Measurements from ENCODE around the gene GAA.

The GAA gene

GRCh38 chr17:80104321-80104955 lies 3.1 kb downstream of the GAA start:
- TF ChIP-seq, protein P1, sequence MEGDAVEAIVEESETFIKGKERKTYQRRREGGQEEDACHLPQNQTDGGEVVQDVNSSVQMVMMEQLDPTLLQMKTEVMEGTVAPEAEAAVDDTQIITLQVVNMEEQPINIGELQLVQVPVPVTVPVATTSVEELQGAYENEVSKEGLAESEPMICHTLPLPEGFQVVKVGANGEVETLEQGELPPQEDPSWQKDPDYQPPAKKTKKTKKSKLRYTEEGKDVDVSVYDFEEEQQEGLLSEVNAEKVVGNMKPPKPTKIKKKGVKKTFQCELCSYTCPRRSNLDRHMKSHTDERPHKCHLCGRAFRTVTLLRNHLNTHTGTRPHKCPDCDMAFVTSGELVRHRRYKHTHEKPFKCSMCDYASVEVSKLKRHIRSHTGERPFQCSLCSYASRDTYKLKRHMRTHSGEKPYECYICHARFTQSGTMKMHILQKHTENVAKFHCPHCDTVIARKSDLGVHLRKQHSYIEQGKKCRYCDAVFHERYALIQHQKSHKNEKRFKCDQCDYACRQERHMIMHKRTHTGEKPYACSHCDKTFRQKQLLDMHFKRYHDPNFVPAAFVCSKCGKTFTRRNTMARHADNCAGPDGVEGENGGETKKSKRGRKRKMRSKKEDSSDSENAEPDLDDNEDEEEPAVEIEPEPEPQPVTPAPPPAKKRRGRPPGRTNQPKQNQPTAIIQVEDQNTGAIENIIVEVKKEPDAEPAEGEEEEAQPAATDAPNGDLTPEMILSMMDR (IDR thresholded peaks at IDR 0.05; ENCODE audit: insufficient read depth, low read depth, low read length, missing control alignments), result no peak
- no peak overlapping the region for H3K4me3 ChIP-seq (ENCODE audit: low read depth, low read length)
- DNase-seq (ENCODE audit: low read depth), result no peak

DNA sequence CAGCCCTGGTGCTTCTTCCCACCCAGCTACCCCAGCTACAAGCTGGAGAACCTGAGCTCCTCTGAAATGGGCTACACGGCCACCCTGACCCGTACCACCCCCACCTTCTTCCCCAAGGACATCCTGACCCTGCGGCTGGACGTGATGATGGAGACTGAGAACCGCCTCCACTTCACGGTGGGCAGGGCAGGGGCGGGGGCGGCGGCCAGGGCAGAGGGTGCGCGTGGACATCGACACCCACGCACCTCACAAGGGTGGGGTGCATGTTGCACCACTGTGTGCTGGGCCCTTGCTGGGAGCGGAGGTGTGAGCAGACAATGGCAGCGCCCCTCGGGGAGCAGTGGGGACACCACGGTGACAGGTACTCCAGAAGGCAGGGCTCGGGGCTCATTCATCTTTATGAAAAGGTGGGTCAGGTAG lies 3.6 kb downstream of the GAA start:
- TF ChIP-seq, protein P1 (IDR thresholded peaks at IDR 0.05; ENCODE audit: insufficient read depth, low read depth, low read length, missing control alignments), result no peak
- no peak for DNase-seq (ENCODE audit: low read depth)
- H3K4me3 ChIP-seq (ENCODE audit: low read depth, low read length), result no peak overlapping the region

DNA sequence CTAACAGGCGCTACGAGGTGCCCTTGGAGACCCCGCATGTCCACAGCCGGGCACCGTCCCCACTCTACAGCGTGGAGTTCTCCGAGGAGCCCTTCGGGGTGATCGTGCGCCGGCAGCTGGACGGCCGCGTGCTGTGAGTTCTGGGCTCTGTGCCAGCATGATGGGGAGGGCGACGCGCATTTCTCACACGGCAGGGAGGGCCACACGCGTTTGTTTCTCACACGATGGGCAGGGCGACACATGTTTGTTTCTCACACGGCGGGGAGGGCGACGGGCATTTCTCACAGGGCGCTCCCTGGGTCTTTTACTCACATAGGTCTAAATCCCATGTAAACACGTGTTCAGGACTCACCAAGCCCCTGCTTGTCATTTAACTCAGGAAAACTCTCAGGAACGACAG lies 4.4 kb downstream of the GAA start:
- DNase-seq (ENCODE audit: low read depth), result no peak
- no peak overlapping the region for H3K4me3 ChIP-seq (ENCODE audit: low read depth, low read length)
- TF ChIP-seq, protein P1 (IDR thresholded peaks at IDR 0.05; ENCODE audit: insufficient read depth, low read depth, low read length, missing control alignments), result no peak

- no peak for DNase-seq (ENCODE audit: low read depth)
- TF ChIP-seq, protein P1 (IDR thresholded peaks at IDR 0.05; ENCODE audit: insufficient read depth, low read depth, low read length, missing control alignments), result no peak
- no peak overlapping the region for H3K4me3 ChIP-seq (ENCODE audit: low read depth, low read length)
Measured at GRCh38 chr17:80106176-80106575, 4.8 kb downstream of the GAA start.

DNA sequence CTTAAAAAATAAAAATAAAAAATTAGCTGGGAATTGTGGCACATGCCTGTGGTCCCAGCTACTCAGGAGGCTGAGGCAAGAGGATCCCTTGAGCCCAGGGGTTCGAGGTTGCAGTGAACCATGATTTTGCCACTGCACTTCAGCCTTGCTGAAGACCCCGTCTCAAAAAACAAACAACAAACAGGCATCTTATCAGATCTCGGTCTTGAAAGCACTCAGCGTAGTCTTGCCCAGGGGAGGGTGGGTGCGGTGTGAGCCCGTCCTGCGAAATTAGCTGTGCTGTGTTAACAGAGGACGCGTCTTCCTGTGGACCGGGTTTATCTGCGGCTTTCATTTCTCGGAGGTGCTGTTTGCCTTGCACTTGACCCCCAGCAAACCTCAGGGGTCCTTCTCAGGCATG lies 5.4 kb downstream of the GAA start:
- no peak overlapping the region for H3K4me3 ChIP-seq (ENCODE audit: low read depth, low read length)
- no peak for DNase-seq (ENCODE audit: low read depth)
- TF ChIP-seq, protein P1 (IDR thresholded peaks at IDR 0.05; ENCODE audit: insufficient read depth, low read depth, low read length, missing control alignments), result no peak

DNA sequence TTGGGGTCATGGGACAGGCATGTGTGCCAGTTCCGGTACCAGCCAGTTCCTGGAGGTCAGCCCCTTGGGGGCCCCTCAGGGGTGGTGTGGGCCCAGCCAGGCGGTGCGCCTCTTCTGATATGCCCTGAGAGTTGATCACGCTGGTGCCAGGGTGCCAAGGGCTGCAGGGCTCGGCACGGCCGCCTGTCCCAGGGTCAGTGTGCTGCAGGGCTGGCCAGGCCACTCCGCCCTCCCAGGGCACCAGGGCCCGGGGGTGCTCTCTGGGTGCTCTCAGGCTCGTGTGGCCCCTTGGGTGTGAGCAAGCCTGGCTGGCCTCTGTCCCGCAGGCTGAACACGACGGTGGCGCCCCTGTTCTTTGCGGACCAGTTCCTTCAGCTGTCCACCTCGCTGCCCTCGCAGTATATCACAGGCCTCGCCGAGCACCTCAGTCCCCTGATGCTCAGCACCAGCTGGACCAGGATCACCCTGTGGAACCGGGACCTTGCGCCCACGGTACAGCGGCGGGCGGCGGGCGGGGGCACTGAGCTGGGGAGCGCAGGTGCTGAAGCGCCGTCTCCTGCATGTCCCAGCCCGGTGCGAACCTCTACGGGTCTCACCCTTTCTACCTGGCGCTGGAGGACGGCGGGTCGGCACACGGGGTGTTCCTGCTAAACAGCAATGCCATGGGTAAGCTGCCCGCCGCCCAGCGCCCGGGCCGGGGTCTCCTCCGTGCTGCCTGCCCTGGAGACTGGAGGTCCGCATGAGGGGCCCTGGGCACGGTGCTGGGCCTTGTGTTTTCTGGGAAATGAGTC lies 6.0 kb downstream of the GAA start:
- TF ChIP-seq, protein P1 (IDR thresholded peaks at IDR 0.05; ENCODE audit: insufficient read depth, low read depth, low read length, missing control alignments), result no peak
- no peak for DNase-seq (ENCODE audit: low read depth)
- no peak overlapping the region for H3K4me3 ChIP-seq (ENCODE audit: low read depth, low read length)
